Adrenal gland (tissue), 5 donors: Measurements from ENCODE around the gene MSH2.

Experiments
- CTCF ChIP-seq, 6 experiments: fragments of 450-650 bp in 4 of 6; fragments of 200-600 bp in 2 of 6; sonication (generic) in 1 of 6; IDR thresholded peaks; 1 replicate in 5 of 6; 2 replicates in 1 of 6; pipeline versions ENCODE4 v1.5.1 to v1.8.0; 2016 to 2021; ENCODE audit warnings: antibody characterized with exemption in 6 of 6, mild to moderate bottlenecking in 2 of 6, moderate library complexity in 1 of 6
- POLR2A ChIP-seq, 2 donors: fragments of 450-650 bp; IDR thresholded peaks; one replicate each; pipeline ENCODE4 v1.6.1; 2017; ENCODE audit warnings: antibody characterized with exemption in 2 of 2, mild to moderate bottlenecking in 2 of 2, moderate library complexity in 1 of 2
- donor health status: DM: no; HTN: no; CAD: no.

GRCh38 chr2:47508080-47508479 is 105.1 kb downstream of the MSH2 start:
- TF ChIP-seq POLR2A (IDR thresholded peaks at IDR 0.05) (no peak), CTCF (IDR thresholded peaks at IDR 0.05) (no peak)
